ENCODE data around the gene BEND3.

- TF ChIP-seq CTCF (IDR thresholded peaks at IDR 0.05; ENCODE audit: low read depth, low read length) = no peak
- TF ChIP-seq EZH2phosphoT487 (IDR thresholded peaks at IDR 0.05; ENCODE audit: low read depth) = no peak
Measured at GRCh38 chr6:107083921-107084320, 31.4 kb downstream of the BEND3 start.
